Uterus (tissue), 4 donors: ENCODE measurements around the gene GMPPB. TPM values are rescaled to one million over a fixed set of nuclear protein-coding genes. Genes with fewer than 3 reads are reported as not detected.
A peak's percentile ranks its signal among the peaks of the same experiment; 100 is the strongest.

Experiments used
- DNase-seq, 2 donors: peaks; one replicate each; pipeline ENCODE4 v3.0.0-alpha.2; 2019 to 2020
- H3K27ac ChIP-seq, 2 donors: fragments of 200-600 bp; sonication (generic); 1 replicate in 1 of 2; 2 replicates in 1 of 2; pipeline ENCODE4 v1.5.1; 2016 to 2018
- H3K27me3 ChIP-seq, 2 donors: fragments of 200-600 bp; sonication (generic); one replicate each; pipeline ENCODE4 v1.5.1; 2018 to 2019; ENCODE audit warnings: control low read depth in 1 of 2
- H3K36me3 ChIP-seq, 2 donors: fragments of 200-600 bp; sonication (generic); one replicate each; pipeline ENCODE4 v1.5.1; 2019; ENCODE audit warnings: control low read depth in 1 of 2
- H3K4me1 ChIP-seq, 2 donors: fragments of 200-600 bp; sonication (generic); one replicate each; pipeline ENCODE4 v1.5.1; 2018 to 2019; ENCODE audit warnings: control low read depth in 1 of 2
- H3K4me3 ChIP-seq, 2 donors: fragments of 200-600 bp; sonication (generic); 1 replicate in 1 of 2; 2 replicates in 1 of 2; pipeline ENCODE4 v1.5.1; 2018 to 2019; ENCODE audit warnings: mild to moderate bottlenecking in 1 of 2
- H3K9me3 ChIP-seq, 2 donors: fragments of 200-600 bp; sonication (generic); one replicate each; pipeline ENCODE4 v1.5.1; 2019; ENCODE audit warnings: control low read depth in 1 of 2
- POLR2A ChIP-seq, 2 donors: fragments of 450-650 bp; IDR thresholded peaks; one replicate each; pipeline ENCODE4 v1.6.1; 2016; ENCODE audit warnings: antibody characterized with exemption in 2 of 2, mild to moderate bottlenecking in 1 of 2, moderate library complexity in 1 of 2
- intact Hi-C: fragments of 100-400 bp; cut with DNase I; formaldehyde crosslinking; loops from one replicate; pipeline ENCODE4 v1.15.1; 2023; ENCODE audit warnings: low total_unique reads
- total RNA-seq, 4 donors: library from RNA; depleted of rRNA in 3 of 4; stranded (reverse); fragments of >200 nt in 3 of 4; gene quantifications; one replicate each; pipeline versions ENCODE4 v1.1.0 to v1.2.4, GENCODE V29; 2014 to 2023
- TF ChIP-seq, protein P1 (sequence below), 4 experiments: fragments of 200-600 bp in 2 of 4; fragments of 450-650 bp in 2 of 4; sonication (generic) in 2 of 4; IDR thresholded peaks; one replicate each; pipeline ENCODE4 v1.5.1; 2016 to 2019; ENCODE audit warnings: antibody characterized with exemption in 4 of 4, mild to moderate bottlenecking in 2 of 4, moderate library complexity in 1 of 4
- donor health status: DM: yes; HTN: yes; CAD: no.

Gene GMPPB
- total RNA-seq = 10 to 100 TPM in 3 of 4 donors, 1 to 10 TPM in 1; 7.7 to 44.8 (median 27.1) TPM

DNA sequence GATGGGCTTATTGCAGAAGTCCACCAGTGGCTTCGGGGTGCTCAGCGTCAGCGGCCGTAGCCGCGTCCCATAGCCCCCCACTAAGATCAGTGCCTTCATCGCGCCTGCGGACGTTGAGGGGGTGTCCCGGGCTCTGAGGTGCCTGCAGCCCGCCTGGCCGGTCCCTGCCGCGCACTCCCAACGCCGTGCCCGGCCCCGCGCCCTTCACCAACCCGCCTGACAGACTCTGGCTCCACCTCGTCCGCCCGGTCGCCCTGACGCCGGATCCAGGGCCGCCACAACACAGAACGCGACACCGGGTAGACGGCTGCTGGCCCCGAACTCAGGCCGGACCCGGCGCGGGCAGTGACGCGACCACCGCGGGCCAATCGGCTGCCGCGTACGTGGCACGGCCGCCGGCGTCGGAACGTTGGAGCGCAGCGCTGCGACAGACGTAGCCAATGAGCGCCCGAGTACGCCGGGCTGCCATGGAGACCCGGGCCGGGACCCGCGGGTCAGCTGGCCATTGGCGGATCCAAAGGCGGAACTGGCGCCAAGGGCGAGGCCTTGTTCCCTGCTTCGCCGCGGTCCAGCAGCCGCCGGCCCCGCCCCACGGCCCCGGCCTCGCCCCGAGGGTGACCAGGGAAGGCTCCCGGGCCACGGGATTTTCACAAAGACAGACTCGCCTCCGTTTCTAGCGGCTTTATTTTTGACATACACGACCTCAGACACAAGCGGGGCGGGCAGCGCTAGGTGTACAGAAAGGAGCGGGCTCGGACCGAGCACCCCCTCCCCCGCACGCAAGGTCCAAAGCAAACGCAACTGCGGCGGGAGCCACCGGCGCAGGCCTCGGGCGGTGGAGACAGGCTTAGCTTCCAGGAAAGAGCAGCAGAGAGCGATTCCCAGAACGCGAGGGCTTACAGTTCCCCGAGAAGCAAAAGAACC lies at the start of gene GMPPB:
Gene GMPPB (minus strand): TSS at position 324 of the 924 bp plus-strand sequence. CDS start 225 bp downstream, at position 99.
- Histone ChIP-seq H3K4me1 (peaks cover 0 to 16% of the 10 kb centered on the region in 2 donors), H3K4me3 (peak within 1 kb of the TSS; percentile 70 to 96), H3K9me3 (no peaks in the 10 kb centered on the region), H3K27me3 (no peaks in the 10 kb centered on the region), H3K27ac (peak within 1 kb of the TSS; percentile 83 to 91), H3K36me3 (no peaks in the 10 kb centered on the region)
- intact Hi-C loops = no loop called here
- TF ChIP-seq, protein P1, sequence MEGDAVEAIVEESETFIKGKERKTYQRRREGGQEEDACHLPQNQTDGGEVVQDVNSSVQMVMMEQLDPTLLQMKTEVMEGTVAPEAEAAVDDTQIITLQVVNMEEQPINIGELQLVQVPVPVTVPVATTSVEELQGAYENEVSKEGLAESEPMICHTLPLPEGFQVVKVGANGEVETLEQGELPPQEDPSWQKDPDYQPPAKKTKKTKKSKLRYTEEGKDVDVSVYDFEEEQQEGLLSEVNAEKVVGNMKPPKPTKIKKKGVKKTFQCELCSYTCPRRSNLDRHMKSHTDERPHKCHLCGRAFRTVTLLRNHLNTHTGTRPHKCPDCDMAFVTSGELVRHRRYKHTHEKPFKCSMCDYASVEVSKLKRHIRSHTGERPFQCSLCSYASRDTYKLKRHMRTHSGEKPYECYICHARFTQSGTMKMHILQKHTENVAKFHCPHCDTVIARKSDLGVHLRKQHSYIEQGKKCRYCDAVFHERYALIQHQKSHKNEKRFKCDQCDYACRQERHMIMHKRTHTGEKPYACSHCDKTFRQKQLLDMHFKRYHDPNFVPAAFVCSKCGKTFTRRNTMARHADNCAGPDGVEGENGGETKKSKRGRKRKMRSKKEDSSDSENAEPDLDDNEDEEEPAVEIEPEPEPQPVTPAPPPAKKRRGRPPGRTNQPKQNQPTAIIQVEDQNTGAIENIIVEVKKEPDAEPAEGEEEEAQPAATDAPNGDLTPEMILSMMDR (IDR thresholded peaks at IDR 0.05) = peak in 1 of 4 experiments; percentile 2
- TF ChIP-seq POLR2A (IDR thresholded peaks at IDR 0.05) = peak; percentile 47 to 82
- DNase-seq = peak; percentile 95 to 97

DNA sequence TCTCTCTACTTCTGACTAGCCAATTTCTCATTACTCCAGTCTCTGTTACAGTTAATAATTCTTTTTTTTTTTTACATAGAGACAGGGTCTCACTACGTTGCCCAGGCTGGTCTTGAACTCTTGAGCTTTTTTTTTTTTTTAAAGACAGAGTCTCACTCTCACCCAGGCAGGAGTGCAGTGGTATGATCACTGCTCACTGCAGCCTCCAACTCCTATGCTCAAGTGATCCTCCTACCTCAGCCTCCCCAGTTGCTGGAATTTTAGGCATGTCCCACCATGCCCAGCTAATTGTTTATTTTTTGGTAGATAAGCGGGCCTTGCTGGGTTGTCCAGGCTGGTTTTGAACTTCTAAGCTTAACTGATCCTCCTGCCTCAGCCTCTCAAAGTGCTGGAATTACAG lies 49.0 kb upstream of the GMPPB start:
- no peak for DNase-seq
- H3K9me3 ChIP-seq = no peaks in the 10 kb centered on the region
- no peak overlapping the region for H3K4me3 ChIP-seq
- no peaks in the 10 kb centered on the region for H3K36me3 ChIP-seq
- no peaks in the 10 kb centered on the region for H3K4me1 ChIP-seq
- intact Hi-C loops = no loop called here
- no peak overlapping the region for H3K27ac ChIP-seq
- TF ChIP-seq, protein P1 (IDR thresholded peaks at IDR 0.05) = no peak
- TF ChIP-seq POLR2A (IDR thresholded peaks at IDR 0.05) = no peak
- H3K27me3 ChIP-seq = no peaks in the 10 kb centered on the region

DNA sequence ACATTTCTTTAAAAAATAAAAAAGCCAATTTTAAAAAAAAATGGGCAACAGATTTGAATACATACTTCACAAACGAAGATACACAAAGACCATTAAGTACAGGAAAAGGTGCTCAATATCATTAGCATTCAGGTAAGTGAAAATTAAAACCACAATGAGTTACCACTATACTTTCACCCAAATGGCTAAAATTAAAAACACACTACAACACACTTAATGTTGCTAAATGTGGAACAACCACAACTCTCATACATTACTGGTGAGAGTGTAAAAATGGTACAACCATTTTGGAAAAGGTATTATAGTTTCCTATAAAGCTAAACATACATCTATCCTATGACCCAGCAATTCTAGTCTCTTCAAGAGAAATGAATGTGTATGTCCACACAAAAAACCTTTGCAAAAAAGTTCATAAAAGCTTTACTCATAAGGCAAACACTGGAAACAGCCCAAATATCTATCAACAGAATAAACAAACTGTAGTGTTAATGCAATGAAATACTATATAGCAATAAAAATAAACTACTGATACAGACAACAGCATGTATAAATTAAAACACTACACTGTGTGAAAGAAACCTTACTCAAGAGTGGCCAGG lies 47.7 kb upstream of the GMPPB start:
- Histone ChIP-seq H3K36me3 (no peaks in the 10 kb centered on the region), H3K27me3 (no peaks in the 10 kb centered on the region), H3K4me1 (no peaks in the 10 kb centered on the region), H3K9me3 (no peaks in the 10 kb centered on the region), H3K4me3 (no peak overlapping the region), H3K27ac (no peak overlapping the region)
- no peak for DNase-seq
- intact Hi-C loops = no loop called here
- no peak for TF ChIP-seq POLR2A (IDR thresholded peaks at IDR 0.05)
- TF ChIP-seq, protein P1 (IDR thresholded peaks at IDR 0.05) = no peak

DNA sequence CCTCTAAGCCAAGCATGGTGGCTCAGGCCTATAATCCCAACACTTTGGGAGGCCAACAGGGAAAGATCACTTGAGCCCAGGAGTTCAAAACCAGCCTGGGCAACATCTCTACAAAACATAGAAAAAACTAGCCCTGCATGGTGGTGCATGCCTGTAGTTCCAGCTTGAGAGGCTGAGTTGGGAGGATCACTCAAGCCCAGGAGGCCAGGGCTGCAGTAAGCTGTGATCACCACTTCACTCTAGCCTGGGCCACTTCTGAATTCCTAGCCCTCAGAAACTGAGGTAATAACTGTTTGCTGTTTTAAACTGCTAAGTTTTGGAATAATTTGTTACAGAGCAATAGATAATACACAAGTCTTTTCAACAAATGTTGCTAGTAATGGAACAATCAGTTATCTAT lies 46.2 kb upstream of the GMPPB start:
- no peak overlapping the region for H3K4me3 ChIP-seq
- DNase-seq = no peak
- no peaks in the 10 kb centered on the region for H3K36me3 ChIP-seq
- H3K4me1 ChIP-seq = no peaks in the 10 kb centered on the region
- H3K27ac ChIP-seq = no peak overlapping the region
- TF ChIP-seq POLR2A (IDR thresholded peaks at IDR 0.05) = no peak
- TF ChIP-seq, protein P1 (IDR thresholded peaks at IDR 0.05) = no peak
- intact Hi-C loops = no loop called here
- H3K27me3 ChIP-seq = no peaks in the 10 kb centered on the region
- H3K9me3 ChIP-seq = no peaks in the 10 kb centered on the region
